Germinal center (tissue), 1 donor: ENCODE results near the gene BMP4.

Experiments used
- DNase-seq: peaks from one replicate; pipeline ENCODE4 v3.0.0; 2012; ENCODE audit warnings: mixed read lengths, low spot score

The BMP4 gene

DNA sequence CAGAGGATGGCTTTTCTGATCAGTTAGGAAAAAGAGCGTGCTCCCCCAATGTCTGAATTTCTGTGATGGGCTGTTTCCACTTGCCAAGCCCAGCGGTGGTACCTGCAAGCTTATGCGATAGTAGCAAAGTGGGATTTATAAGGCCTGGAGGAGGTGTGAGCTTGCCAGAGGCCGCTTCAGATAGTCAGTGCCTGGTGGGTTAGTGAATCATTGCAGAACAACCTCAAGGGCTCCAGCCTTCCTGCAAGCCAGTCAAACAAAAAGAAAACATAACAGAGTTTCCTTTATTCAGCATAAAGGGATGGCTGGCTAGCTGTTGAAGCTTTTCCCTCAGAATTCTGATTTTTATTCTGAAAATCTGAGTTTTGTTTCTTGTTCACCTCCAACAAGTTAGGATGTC, 7.6 kb upstream of the BMP4 start:
- DNase-seq = no peak

- no peak for DNase-seq
Observed at GRCh38 chr14:53963320-53964227, 6.9 kb upstream of the BMP4 start.

DNA sequence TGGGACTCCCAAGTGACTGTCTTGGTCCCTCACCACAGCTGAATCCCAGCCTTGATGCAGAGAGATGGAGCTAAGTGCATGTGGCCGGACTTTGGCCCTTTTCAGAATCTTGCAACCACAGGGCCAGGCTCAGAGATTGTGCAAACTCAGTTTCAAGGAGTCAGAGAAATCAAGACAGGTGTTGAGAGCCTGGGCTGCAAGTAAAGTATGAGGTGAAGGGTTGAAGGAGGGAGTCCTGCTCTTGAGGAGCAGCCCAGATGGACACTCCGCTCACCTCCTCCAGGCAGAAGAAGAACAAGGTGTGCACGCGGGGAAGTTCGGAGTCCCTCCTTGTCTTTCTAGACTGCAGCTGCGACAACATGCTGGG, 6.3 kb upstream of the BMP4 start:
- DNase-seq = no peak

GRCh38 chr14:53958628-53959027, 2.0 kb upstream of the BMP4 start:
- DNase-seq = no peak

DNA sequence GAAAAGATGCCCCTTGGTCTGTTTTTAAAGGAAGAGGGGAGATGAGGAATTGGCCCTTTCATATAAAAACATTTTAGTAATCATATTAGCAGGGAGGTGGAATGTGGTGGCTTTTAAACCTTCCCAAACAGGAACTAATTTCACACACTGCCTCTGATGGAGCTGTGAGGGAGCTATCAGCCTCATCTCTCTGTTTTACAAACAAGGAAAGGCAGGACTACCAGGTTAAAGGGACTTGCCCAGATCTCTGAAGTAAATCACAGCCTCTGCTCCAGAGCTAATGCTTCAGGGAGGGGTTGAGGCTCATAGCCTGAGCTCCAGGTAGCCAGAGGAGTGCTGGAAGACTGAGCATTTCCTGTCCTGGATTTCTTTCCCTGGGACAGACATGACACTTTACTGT, 1.1 kb upstream of the BMP4 start:
- no peak for DNase-seq

- no peak for DNase-seq
Observed at GRCh38 chr14:53955671-53956426, 776 bp downstream of the BMP4 start.

GRCh38 chr14:53955229-53955556, 1.4 kb downstream of the BMP4 start:
- no peak for DNase-seq

GRCh38 chr14:53954551-53955228, 1.9 kb downstream of the BMP4 start:
- DNase-seq = no peak

GRCh38 chr14:53953828-53954550, 2.6 kb downstream of the BMP4 start:
- DNase-seq = no peak

DNA sequence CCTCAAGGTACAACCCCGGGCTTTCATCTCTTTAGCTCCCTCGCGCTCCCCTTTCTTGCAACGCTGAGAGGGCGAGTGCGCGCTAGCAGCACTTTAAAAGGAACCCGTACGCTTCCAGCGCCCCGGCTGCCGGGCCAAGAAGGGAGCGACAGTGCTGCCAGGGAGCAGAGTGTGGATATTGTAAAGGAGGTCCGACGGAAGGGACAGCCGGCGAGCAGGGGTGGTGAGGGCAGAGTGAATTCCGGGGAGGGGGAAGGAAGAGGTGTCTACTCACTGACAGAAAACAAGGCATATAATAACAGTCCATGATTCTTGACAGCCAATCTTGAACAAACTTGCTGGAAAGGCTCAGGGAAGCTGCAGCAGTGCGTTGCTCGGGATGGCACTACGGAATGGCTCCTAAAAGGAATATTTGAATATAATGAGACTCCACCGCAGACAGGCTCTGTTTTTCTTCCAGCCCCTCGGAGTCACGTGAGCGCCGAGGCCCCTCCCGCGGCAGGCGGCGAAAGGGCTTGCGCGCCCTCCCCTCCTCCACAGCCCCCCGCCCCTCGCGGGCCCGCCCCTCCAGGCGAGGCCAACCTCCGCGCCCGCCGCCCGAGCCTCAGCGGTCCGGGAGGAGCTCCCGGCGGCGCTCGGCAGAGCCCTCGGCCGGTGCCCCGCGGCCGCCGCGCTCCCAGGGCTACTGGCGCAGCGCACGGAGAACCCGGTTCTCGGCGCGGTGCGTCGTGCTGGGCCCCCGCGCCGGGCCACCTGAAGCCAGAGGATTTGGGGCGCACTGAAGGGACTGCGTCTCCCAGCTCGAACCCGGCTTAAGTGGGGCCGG, 3.4 kb downstream of the BMP4 start:
- peak; percentile 31 for DNase-seq

DNA sequence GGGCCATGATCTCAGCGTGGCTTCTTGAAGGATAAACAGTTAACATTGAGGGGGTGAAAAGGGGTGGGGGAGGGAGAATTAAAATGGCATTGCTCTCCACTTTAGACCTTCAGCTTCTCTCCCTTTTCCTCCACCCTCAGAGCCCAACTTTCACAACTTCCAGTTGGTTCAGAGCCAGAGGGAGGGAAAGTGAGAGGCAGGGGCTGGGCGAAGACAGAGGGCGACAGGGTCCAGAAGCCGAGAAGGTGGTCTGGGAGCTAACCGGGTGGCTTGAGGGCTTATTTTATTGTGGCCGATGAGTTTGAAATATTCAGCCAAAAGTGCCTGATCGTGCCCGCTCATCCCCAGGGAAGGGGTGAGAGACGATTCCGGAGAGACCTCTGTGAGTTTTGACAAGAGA, 4.1 kb downstream of the BMP4 start:
- no peak for DNase-seq

- DNase-seq = no peak
Observed at GRCh38 chr14:53951627-53952303, 4.9 kb downstream of the BMP4 start.

DNA sequence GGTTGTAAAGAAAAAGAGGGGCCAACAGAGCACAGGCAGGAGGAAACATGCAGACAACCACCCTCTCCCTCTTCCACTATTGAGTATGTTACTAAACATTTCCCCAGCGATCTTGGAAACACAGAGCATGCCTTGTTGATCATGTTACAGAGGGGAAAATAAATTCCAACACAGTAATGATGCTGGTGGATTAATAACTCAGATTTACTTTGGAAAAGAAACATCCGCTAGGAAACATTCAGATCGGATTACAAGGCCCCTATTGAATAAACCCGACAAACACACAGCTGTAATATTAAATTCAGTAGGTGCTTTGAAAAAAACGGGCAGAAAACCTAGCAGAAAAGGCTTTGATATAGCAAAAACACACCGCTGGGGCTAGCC, 5.4 kb downstream of the BMP4 start:
- no peak for DNase-seq

DNA sequence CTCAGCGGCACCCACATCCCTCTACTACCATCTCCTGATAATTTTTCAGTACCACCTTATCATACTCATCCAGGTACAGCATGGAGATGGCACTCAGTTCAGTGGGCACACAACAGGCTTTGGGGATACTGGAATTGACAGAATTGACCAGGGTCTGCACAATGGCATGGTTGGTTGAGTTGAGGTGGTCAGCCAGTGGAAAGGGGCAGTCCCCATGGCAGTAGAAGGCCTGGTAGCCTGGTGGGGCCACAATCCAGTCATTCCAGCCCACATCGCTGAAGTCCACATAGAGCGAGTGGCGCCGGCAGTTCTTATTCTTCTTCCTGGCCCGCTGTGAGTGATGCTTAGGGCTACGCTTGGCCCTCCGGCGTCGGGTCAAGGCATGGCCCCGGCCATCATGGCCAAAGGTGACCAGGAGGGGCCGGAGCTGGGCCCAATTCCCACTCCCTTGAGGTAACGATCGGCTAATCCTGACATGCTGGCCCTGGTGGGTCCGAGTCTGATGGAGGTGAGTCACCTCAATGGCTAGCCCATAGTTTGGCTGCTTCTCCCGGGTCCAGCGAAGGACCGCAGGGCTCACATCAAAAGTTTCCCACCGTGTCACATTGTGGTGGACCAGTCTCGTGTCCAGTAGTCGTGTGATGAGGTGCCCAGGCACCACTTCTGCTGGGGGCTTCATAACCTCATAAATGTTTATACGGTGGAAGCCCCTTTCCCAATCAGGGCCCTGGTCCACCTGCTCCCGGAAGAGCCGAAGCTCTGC, 6.4 kb downstream of the BMP4 start:
- no peak for DNase-seq

DNA sequence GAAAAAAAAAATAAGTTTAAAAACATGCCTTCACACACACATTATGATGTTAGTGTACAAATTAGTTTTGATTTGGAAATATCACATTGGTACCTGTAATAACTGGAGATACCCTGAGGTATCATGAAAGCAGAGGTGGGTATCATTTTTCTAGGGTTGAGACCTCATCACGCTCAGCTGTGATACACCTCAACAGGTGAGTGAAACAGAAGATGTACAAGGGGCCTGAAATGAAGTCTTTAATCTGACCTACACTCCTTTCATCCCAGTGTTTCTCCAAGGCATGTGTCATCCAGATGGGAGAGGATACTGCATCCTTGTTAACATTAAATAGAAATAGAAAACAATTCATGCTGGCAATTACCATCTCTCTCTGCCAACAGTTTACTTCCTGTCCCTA, 7.4 kb downstream of the BMP4 start:
- no peak for DNase-seq

DNA sequence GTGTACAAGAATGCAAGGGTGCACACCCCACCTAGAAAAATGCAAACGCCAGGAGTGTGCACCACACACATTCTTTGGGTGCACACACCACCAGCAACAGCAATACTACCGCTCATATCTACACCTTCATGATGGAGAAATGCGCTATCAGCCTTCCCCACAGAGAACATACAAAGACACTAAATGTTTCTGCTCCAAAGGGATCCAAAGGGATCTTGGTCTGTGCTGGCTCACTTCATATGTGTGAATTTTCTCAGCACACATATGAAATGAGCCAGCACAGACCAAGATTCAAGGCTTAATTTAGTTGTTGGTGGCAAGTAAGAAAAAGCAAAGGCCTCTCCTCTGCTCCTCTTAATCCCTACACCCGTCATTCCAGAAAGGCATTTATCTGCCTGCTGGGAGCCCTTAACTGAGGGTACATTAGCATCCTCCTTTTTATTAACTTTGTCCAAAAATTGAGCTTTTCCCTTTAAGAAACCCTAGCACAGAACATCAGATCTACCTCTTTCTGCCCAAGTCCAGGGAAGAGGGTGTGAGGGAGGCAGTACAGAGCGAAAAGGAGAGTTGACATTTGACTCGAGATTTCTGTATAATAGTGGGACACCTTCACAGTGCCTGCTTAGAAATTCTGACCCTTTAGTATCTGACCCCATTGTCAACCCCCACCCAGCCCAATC, 8.3 kb downstream of the BMP4 start:
- no peak for DNase-seq

- no peak for DNase-seq
Observed at GRCh38 chr14:53947452-53948204, 9.0 kb downstream of the BMP4 start.

- no peak for DNase-seq
Observed at GRCh38 chr14:53947094-53947445, 9.6 kb downstream of the BMP4 start.
